GM21381 (cell line): ENCODE measurements around the gene TBC1D14.

Experiments
- ATAC-seq: cut with Tn5 transposase; IDR thresholded peaks from one replicate; pipeline ENCODE4 v1.9.1; 2021; ENCODE audit warnings: mild to moderate bottlenecking, moderate library complexity; ENCODE audit not compliant: unreplicated experiment

Gene TBC1D14

DNA sequence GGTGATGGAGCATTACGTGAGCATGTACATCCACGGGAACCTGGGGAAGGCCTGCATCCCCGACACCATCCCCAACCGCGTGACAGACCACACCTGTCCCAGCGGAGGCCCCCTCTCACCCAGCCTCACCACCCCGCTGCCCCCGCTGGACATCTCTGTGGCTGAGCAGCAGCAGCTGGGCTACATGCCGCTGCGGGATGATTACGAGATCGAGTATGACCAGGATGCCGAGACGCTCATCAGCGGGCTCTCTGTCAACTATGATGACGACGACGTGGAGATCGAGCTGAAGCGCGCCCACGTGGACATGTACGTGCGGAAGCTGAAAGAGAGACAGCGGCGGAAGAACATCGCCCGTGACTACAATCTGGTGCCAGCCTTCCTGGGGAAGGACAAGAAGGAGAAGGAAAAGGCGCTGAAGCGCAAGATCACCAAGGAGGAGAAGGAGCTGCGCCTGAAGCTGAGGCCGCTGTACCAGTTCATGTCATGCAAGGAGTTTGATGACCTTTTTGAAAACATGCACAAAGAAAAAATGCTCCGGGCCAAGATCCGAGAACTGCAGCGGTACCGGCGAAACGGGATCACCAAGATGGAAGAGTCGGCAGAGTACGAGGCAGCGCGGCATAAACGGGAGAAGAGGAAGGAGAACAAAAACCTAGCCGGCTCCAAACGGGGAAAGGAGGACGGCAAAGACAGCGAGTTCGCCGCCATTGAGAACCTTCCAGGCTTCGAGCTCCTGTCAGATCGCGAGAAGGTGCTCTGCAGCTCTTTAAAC, 144.7 kb downstream of the TBC1D14 start:
- no peak for ATAC-seq

DNA sequence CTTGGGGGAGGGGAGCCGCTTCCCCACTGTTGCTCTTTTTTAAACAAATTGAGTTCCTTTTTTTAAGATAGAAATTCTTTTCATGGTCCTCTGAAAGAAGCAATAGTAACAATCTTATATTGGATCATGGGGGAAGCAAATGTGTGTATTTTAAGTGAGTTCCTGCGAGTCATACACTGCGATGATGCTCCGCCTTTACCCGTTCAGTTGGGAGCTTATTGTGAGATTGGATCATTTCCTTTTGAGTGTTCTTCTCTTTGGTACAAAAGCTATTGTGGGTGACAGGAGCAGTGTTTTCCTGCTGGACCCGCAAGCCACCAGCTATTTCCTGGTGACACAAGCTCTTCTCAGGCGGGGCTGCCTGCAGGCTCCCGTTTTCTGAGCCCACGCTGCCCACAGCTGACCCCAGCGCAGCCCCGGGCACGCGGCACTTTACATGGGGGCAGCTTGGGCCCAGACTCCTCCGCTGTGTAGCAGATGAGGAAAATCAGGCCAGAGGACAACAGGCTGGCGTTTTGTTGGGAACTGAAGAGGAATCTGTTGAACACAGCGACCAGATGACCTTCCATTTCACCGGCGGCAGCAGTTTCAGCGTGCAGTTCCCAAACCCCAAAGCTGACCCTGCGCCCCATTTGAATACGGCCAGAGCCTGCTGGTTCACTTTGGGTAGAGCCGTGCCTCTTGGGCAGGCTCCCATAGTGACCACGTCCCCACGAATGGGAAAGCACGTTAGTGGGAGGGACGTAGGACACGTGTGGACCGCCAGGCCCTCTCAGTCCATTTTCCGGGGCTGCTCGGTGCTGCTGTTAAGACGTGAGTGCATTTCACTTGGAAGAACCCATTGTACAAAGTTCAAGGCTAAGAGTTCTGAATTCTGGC, 145.7 kb downstream of the TBC1D14 start:
- ATAC-seq, result no peak

DNA sequence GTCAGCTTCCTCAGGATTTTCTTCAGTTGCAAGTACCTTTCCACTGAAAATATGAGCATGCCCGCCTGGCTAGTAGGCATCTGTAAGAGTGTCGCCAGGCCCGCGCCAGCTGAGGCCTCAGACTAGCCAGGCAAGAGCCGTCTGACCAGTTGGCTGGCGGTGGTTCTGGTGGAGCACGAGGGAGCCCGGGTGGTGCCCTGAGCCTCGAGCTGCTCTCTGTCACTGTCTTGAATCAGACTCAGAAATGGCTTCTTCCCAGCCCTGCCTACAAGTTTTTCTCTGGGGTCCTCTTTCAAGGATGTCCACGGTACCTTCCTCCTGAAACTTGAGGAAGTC, 146.3 kb downstream of the TBC1D14 start:
- no peak for ATAC-seq

DNA sequence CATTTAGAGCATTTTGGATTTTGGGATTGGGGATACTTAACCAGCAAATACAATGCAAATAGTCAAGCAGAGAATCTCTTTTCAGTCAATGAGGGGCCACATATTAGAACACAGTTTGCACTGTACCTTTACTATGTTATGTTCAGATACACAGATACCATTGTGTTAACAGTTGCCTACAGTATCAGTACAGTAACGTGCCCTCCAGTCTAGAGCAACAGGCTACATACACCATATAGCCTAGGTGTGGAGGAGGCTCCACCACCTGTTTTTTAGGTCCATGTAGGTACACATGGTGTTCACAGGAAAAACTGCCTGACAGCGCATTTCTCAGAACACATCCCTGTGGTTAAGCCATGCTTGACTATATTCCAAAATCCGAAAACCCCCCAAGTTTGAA, 149.2 kb downstream of the TBC1D14 start:
- ATAC-seq, result no peak

DNA sequence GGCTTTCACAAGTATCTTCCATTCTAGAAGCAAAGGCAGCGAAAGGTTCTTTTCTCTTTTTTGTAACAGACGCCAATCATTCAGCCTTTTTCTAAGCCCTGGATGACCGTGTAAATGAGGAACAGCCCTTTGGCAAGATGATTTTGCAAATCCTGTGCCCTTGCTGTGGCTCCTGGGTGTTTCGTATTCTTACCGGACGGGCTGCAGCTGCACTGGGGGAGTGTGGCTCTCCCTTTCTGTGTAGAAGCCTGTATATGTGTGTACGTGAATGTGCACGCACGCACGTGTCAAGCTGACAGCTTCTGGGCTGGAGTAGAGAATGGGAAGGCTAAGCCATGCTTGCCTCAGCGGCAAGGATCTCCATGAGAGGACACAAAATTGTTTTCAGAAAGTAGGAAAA, 150.0 kb downstream of the TBC1D14 start:
- ATAC-seq, result no peak

GRCh38 chr4:7060346-7061150, 150.9 kb downstream of the TBC1D14 start:
- no peak for ATAC-seq

DNA sequence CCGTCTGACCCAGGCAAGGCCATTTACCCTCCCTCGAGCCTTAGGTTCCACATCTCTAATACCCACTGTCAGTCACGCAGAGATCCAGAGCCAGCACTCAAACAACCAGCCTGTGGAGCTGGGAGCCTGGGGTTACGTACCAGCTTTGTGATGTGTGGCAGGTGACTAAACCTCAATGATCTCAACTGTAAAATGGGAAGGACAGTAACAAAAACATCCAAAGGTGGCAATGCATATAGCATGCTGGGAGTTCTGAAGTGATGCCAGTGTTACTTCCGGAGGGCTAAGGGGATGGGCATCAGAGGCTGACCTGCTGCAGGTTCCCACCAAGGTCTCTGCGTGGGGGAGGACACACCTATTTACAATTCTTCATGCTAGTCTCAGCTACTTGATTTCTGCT, 152.2 kb downstream of the TBC1D14 start:
- no peak for ATAC-seq

DNA sequence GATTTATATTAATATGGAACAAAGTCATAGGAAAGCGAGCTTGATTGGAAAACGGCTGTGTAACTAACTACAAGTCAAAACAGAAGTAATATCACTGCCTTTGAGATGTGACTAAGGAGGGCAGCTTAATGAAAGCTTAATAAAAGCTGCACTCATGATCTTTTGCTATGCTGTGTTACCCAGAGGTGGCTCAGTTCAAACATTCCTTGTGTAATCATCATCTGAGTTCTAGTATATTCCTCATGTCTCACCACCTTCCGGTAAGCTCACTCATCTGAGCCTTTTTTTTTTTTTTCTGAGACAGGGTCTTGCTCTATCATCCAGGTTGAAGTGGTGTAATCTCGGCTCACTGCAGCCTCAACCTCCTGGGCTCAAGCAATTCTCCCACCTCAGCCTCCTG, 153.2 kb downstream of the TBC1D14 start:
- no peak for ATAC-seq

DNA sequence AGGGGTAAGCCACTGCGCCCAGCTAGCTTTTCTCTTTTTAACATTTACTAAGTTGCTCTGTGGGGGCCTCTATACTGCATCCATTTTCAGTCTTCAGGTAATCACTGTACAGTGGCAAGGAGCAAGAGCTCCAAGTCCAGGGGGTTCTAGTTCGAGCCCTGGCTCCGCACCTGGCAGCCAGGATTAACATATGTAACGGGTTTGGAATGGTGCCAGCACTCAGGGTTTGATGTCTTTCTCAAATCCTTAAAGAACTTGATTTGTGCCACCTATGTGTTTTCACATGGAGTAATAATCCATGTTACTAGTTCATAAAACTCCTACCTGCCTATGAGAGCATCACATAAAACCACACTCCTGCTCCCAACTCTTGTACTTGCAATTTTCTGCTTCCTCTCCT, 153.7 kb downstream of the TBC1D14 start:
- no peak for ATAC-seq

- ATAC-seq, result no peak
These were observed 156.4 kb downstream of the TBC1D14 start for GRCh38 chr4:7066006-7066405.

DNA sequence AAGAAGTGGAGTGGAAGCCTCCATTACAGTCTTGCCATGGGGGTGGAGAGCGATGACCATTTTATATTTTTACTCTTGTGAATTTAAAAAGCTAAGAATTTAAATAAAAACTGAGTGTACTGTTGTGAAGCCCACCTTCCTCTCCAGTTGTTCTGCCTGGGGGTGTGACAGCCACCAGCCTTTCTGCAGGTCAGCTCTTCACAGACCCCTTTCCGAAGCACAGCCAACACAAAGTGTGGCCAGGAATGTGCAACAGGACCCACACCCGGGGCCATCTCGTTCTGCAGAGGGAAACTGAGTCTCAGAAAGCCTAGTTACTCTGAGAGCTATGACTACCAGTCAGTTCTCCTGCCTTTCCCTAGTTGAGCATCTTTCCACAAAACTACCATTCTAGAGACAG, 156.9 kb downstream of the TBC1D14 start:
- ATAC-seq, result no peak

- no peak for ATAC-seq
These were observed 157.5 kb downstream of the TBC1D14 start for GRCh38 chr4:7067126-7067451.

GRCh38 chr4:7067452-7068278, 158.0 kb downstream of the TBC1D14 start, which contains the start of gene GRPEL1:
Gene GRPEL1 (minus strand): TSS chr4:7068064. CDS start chr4:7068032, 32 bp downstream.
- peak; percentile 90 for ATAC-seq

- peak; percentile 22 for ATAC-seq
These were observed 158.7 kb downstream of the TBC1D14 start for GRCh38 chr4:7068279-7068842.

DNA sequence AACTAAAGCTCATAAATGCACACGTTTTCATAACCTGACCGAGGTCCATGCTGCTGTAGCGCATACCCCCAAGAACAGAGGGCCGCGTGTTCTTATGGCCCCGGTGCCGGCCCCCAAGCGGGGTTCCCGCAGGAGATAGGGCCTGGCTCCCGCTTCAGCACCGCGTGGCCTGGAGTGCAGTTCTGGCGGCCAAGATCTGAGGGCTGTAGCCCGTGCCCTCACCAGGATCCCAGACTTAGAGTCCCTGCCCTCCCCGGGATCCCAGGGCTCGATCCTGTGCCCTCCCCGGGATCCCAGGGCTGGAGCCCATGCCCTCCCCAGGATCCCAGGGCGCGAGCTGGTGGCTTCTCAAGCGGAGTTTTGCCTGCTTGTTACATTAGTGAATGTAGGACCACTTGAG, 159.3 kb downstream of the TBC1D14 start:
- ATAC-seq, result no peak

DNA sequence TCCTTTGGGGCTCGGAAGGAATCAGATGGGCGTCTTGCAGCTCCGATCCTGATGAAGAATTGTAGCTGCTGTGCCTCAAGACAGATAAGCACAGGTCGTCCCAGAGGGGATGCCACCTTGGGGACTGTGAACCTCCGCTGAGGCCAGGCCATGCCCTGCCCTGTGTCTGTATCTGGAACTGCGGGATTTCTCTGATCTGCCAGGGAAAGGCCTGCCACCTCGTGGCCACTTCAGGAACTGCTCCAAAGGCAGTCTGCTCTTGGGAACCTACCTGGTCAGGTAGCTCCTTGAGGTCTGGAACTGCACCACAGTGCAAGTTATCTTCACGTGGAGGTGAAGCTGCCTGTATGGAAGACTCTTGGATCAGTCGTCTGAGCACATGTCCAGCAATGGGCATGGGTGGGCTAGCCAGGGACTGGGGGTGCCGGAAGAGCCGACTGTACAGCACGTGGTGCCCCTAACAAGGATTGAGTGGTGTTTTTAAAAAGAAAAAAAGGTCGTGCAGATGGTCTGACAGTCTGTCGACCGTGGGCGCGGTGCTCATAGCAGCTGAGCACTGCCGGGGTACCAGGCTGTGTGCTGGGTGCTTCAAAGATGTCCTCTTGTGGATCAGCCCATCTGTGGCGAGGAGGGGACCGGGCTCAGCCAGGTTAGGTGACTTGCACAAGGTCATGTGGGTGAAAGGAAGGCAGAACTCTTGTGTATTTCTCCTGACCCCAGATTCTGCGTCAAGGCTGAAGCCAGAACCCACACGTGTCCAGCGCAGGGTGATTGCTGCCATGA, 161.3 kb downstream of the TBC1D14 start:
- ATAC-seq, result no peak

- no peak for ATAC-seq
These were observed 163.4 kb downstream of the TBC1D14 start for GRCh38 chr4:7073059-7073458.

GRCh38 chr4:7073526-7074390, 164.1 kb downstream of the TBC1D14 start:
- no peak for ATAC-seq

DNA sequence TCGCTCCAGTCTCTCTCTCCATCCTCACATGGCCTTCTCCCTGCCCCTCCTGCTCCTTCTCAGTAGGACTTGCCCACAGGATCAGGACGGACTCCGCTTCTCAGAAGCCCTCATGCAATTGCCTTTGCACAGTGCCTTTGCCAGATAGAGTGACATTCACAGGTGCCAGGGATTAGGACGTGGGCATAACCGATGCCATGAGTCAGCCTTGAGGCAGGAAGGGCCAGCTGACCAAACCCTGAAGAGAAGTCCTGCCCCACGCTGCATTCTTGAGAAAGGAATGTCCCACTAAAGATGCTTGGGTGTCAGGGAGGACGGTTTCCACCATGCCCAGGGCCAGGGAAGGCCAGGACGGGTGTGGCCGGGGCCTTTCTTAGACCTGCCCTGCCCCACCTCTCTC, 164.8 kb downstream of the TBC1D14 start:
- no peak for ATAC-seq
